C4-2B (cell line): ENCODE results near the gene ACSL3.

Source experiments
- H3K27ac ChIP-seq: fragments of 450-650 bp; 2 replicates; pipeline ENCODE4 v1.5.1; 2017
- CTCF ChIP-seq: fragments of 450-650 bp; conservative IDR thresholded peaks from 2 replicates; pipeline ENCODE4 v1.5.1; 2017; ENCODE audit warnings: mild to moderate bottlenecking
- ZFX ChIP-seq: fragments of 450-650 bp; IDR thresholded peaks from 2 replicates; pipeline ENCODE4 v1.6.1; 2017

The ACSL3 gene

DNA sequence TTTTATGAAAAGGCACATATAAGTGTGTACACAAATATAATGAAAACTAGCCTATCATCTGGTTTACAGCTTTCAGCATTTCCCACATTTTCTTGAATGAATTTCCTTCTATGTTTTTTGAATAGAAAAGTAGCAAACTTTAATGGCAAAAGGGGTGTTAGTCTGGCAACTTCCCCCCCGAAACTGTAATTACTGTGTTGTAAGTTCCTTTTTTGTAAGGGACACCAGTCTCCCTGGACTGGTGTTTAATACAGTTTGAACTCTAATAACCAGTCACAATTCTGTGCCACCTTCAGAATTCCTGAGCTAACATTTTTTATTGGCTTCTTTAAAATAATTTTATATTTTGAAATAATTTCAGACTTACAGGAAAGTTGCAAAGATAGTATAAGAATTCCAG lies 94.2 kb downstream of the ACSL3 start:
- TF ChIP-seq ZFX (no peak), CTCF (no peak)
- H3K27ac ChIP-seq, result no peak overlapping the region

DNA sequence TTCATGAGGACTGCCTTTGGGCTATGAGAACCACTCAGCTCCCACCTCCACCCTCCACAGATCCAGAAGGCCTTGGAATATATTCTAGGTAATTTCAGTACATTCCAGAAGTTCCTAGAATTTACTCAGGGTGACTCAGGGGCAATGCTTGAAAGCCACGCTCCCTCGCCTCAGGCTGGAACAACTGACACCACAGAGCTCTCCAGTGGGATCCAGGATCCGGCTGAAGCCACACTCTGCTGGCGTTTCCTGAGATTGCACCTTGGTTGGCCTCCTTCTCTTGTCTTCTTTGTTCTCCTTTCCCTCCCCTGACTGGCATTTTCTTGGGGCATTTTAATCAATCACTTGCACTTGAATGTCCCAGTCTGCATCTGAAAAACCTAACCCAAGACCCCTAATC lies 98.5 kb downstream of the ACSL3 start:
- no peak overlapping the region for H3K27ac ChIP-seq
- no peak for TF ChIP-seq ZFX
- no peak; the same call in 1 of the 2 replicates for TF ChIP-seq CTCF

- TF ChIP-seq ZFX (no peak), CTCF (no peak)
- H3K27ac ChIP-seq, result no peak overlapping the region
Observed at GRCh38 chr2:222960126-222960525, 99.3 kb downstream of the ACSL3 start.

DNA sequence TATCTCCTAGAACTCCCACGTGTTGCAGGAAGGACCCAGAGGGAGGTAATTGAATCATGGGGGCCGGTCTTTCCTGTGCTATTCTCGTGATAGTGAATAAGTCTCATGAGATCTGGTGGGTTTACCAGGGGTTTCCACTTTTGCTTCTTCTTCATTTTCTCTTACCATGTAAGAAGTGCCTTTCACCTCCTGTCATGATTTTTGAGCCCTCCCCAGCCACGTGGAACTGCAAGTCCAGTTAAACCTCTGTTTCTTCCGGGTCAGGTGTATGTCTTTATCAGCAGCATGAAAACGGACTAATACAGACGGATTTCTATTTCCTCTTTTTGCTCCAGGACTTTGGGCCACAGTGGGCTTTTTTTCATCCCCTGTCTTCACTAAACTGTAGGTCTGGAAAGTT lies 102.8 kb downstream of the ACSL3 start:
- TF ChIP-seq CTCF (no peak), ZFX (no peak)
- no peak overlapping the region for H3K27ac ChIP-seq

GRCh38 chr2:222964376-222965031 lies 103.7 kb downstream of the ACSL3 start:
- no peak overlapping the region for H3K27ac ChIP-seq
- TF ChIP-seq CTCF, result no peak
- no peak for TF ChIP-seq ZFX

DNA sequence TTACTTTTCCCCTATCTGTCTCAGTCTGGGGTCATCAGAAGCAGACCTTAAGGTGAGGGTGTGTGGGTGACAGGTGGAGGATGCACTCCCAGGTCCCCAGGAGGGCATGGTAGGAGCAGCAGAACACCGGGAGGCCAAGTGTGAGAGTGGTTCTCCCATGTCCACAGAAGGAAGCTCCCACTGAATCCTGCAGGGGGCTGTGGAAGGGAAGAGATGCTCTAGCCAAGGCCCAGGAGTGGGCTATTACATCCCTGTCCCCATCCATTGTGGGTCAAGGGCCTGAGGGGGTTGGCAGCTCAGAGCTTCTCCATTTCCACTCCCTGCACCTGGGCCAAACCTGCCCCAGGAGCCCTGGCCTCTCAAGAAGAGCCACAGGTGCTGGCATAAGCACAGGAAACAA lies 104.7 kb downstream of the ACSL3 start:
- H3K27ac ChIP-seq, result no peak overlapping the region
- TF ChIP-seq CTCF (no peak), ZFX (no peak)

- no peak overlapping the region for H3K27ac ChIP-seq
Observed at GRCh38 chr2:222968550-222969155, 107.8 kb downstream of the ACSL3 start.

More at GRCh38 chr2:222968550-222969155, 107.8 kb downstream of the ACSL3 start:
- no peak for TF ChIP-seq CTCF
